ENCODE measurements around the gene TEKT1. TPM values are rescaled to one million over a fixed set of nuclear protein-coding genes. Genes with fewer than 3 reads are reported as not detected.

TEKT1 gene
- total RNA-seq, 1 experiment from 2014 or later, result not detected

DNA sequence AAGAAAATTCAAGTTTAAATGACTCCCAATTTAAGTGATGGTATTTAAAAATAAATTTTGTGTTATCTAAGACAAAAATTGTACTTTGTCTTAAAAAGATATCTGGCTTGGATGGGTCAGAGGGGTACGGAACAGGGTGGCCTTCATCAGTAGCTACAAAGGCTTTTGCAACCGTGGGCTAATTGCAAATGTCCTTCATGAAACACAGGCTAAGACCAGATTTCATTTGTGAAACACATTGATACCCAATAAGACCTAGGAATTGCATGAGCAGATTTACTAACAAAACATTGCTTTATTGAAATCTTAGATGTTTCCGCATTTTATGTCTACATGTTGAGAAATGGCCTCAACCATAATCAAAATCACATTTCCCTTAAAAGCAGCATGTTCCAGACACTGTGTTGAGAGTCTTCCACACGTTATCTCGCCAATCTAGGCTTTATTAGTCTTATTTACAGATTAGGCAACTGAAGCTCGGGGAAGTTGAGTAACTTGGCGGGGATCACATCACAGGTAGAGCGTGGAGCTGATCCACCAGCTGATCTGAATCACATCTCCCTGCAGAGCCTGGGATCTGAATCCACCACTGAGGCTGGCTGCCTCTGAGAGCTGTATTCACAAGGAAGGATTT, 33.7 kb downstream of the TEKT1 start:
- peaks cover 2% of the 10 kb centered on the region for H3K27me3 ChIP-seq (ENCODE audit: control insufficient read depth, insufficient read depth, low read length)

DNA sequence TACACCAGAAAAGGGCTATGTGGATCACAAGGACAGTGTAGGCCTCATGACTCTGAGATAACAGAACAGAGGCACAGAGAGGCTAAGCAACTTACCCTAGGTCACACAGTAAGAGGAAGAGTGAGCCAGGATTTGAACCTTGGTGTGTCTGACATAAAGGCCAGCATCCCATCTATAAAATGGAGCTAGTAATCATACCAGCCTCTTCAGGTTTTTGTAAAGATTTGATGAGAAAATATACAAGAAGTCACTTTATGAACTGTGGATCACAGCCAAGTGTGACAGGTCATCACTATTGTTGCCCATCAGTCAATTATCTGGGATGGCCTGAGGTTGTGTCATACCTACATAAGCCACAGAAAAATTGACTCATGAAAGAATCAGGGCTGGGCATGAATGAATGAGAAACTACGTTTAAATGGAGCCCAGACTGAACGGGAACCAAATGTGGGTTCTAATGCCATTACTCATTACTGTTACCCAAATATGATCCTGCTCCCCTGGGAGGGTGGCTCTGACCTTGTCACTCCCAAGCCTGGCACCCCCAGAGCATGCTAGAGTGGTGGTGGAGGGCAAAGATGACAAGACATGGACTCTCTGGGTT, 34.5 kb downstream of the TEKT1 start:
- BruUV-seq (replicated peaks), result no TSS peak
- Histone ChIP-seq H3K4me3 (ENCODE audit: low read depth in 2 of 2, low read length in 2 of 2) (no peak overlapping the region), H3K4me1 (ENCODE audit: control insufficient read depth, insufficient read depth, low read length) (no peaks in the 10 kb centered on the region), H3K27ac (ENCODE audit: low read length) (no peak overlapping the region), H3K9me3 (ENCODE audit: control insufficient read depth, insufficient read depth, low read depth, low read length) (no peaks in the 10 kb centered on the region), H3K27me3 (ENCODE audit: control insufficient read depth, insufficient read depth, low read length) (peaks cover 2% of the 10 kb centered on the region), H3K36me3 (ENCODE audit: control insufficient read depth, insufficient read depth, low read length) (no peaks in the 10 kb centered on the region)
- CTCF ChIA-PET, result no interaction called here
- in situ Hi-C loops (cut with HindIII; ENCODE audit: low pct_unique_long_range_greater_than_20kb, low sequenced_read_pairs), result no loop called here
- intact Hi-C loops (cut with micrococcal nuclease; ENCODE audit: unreplicated experiment), result no loop called here
- POLR2A ChIA-PET, result no interaction called here
- DNase-seq (ENCODE audit: low read depth, low spot score) (no peak), ATAC-seq (no peak)
- TF ChIP-seq SIN3A (IDR thresholded peaks at IDR 0.05; ENCODE audit: borderline replicate concordance, insufficient read depth, low read depth, low read length), result no peak
- TF ChIP-seq TCF7L2 (IDR thresholded peaks at IDR 0.05; ENCODE audit: low read depth, low read length), result no peak
- TF ChIP-seq, protein P1, sequence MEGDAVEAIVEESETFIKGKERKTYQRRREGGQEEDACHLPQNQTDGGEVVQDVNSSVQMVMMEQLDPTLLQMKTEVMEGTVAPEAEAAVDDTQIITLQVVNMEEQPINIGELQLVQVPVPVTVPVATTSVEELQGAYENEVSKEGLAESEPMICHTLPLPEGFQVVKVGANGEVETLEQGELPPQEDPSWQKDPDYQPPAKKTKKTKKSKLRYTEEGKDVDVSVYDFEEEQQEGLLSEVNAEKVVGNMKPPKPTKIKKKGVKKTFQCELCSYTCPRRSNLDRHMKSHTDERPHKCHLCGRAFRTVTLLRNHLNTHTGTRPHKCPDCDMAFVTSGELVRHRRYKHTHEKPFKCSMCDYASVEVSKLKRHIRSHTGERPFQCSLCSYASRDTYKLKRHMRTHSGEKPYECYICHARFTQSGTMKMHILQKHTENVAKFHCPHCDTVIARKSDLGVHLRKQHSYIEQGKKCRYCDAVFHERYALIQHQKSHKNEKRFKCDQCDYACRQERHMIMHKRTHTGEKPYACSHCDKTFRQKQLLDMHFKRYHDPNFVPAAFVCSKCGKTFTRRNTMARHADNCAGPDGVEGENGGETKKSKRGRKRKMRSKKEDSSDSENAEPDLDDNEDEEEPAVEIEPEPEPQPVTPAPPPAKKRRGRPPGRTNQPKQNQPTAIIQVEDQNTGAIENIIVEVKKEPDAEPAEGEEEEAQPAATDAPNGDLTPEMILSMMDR (IDR thresholded peaks at IDR 0.05), result no peak
- TF ChIP-seq, protein P2, sequence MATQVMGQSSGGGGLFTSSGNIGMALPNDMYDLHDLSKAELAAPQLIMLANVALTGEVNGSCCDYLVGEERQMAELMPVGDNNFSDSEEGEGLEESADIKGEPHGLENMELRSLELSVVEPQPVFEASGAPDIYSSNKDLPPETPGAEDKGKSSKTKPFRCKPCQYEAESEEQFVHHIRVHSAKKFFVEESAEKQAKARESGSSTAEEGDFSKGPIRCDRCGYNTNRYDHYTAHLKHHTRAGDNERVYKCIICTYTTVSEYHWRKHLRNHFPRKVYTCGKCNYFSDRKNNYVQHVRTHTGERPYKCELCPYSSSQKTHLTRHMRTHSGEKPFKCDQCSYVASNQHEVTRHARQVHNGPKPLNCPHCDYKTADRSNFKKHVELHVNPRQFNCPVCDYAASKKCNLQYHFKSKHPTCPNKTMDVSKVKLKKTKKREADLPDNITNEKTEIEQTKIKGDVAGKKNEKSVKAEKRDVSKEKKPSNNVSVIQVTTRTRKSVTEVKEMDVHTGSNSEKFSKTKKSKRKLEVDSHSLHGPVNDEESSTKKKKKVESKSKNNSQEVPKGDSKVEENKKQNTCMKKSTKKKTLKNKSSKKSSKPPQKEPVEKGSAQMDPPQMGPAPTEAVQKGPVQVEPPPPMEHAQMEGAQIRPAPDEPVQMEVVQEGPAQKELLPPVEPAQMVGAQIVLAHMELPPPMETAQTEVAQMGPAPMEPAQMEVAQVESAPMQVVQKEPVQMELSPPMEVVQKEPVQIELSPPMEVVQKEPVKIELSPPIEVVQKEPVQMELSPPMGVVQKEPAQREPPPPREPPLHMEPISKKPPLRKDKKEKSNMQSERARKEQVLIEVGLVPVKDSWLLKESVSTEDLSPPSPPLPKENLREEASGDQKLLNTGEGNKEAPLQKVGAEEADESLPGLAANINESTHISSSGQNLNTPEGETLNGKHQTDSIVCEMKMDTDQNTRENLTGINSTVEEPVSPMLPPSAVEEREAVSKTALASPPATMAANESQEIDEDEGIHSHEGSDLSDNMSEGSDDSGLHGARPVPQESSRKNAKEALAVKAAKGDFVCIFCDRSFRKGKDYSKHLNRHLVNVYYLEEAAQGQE (IDR thresholded peaks at IDR 0.05; ENCODE audit: insufficient read depth in 1 of 2, low read depth in 2 of 2, low read length in 1 of 2), result no peak
- no peak for TF ChIP-seq POLR2AphosphoS5 (IDR thresholded peaks at IDR 0.05; ENCODE audit: low read depth, low read length)

More for the DNA sequence above, 33.7 kb downstream of the TEKT1 start:
- ChIA-PET POLR2A (no interaction called here), CTCF (no interaction called here)
- Histone ChIP-seq H3K4me3 (ENCODE audit: low read depth in 2 of 2, low read length in 2 of 2) (no peak overlapping the region), H3K36me3 (ENCODE audit: control insufficient read depth, insufficient read depth, low read length) (no peaks in the 10 kb centered on the region), H3K27ac (ENCODE audit: low read length) (no peak overlapping the region), H3K9me3 (ENCODE audit: control insufficient read depth, insufficient read depth, low read depth, low read length) (no peaks in the 10 kb centered on the region), H3K4me1 (ENCODE audit: control insufficient read depth, insufficient read depth, low read length) (no peaks in the 10 kb centered on the region)
- intact Hi-C loops (cut with micrococcal nuclease; ENCODE audit: unreplicated experiment) (no loop called here), in situ Hi-C loops (cut with HindIII; ENCODE audit: low pct_unique_long_range_greater_than_20kb, low sequenced_read_pairs) (no loop called here)
- no TSS peak for BruUV-seq (replicated peaks)
- ATAC-seq (no peak), DNase-seq (ENCODE audit: low read depth, low spot score) (no peak)
- TF ChIP-seq, protein P1 (IDR thresholded peaks at IDR 0.05), result no peak
- TF ChIP-seq, protein P2 (IDR thresholded peaks at IDR 0.05; ENCODE audit: insufficient read depth in 1 of 2, low read depth in 2 of 2, low read length in 1 of 2), result no peak
- TF ChIP-seq POLR2AphosphoS5 (IDR thresholded peaks at IDR 0.05; ENCODE audit: low read depth, low read length), result no peak
- TF ChIP-seq SIN3A (IDR thresholded peaks at IDR 0.05; ENCODE audit: borderline replicate concordance, insufficient read depth, low read depth, low read length), result no peak
- no peak for TF ChIP-seq TCF7L2 (IDR thresholded peaks at IDR 0.05; ENCODE audit: low read depth, low read length)
